ENCODE measurements around the gene PCID2. TPM values are rescaled to one million over a fixed set of nuclear protein-coding genes. Genes with fewer than 3 reads are reported as not detected.

Gene PCID2
- total RNA-seq, 2 experiments from 2014 or later, result 65.5 to 69.8 TPM

GRCh38 chr13:113195360-113195759 is 13.1 kb downstream of the PCID2 start:
- Mint-ChIP-seq H3K27me3 (no peaks in the 10 kb centered on the region), H3K4me1 (peaks cover 8% of the 10 kb centered on the region), H3K36me3 (ENCODE audit: low read depth) (peaks cover 58% of the 10 kb centered on the region), H3K27ac (peak overlapping the region; percentile 36), H3K9me3 (no peaks in the 10 kb centered on the region), H3K4me3 (no peak overlapping the region)
- POLR2A ChIA-PET, result no interaction called here
- no peak for DNase-seq
- CTCF ChIA-PET, result no interaction called here

GRCh38 chr13:113192902-113193301 is 15.6 kb downstream of the PCID2 start:
- no peak overlapping the region for H3K27ac Mint-ChIP-seq
- H3K4me3 Mint-ChIP-seq, result no peak overlapping the region
- H3K4me1 Mint-ChIP-seq, result peaks cover 21% of the 10 kb centered on the region

GRCh38 chr13:113192279-113192678 is 16.2 kb downstream of the PCID2 start:
- Mint-ChIP-seq H3K9me3 (peaks cover 2% of the 10 kb centered on the region), H3K27ac (no peak overlapping the region), H3K4me1 (peaks cover 28% of the 10 kb centered on the region), H3K27me3 (no peaks in the 10 kb centered on the region), H3K4me3 (no peak overlapping the region), H3K36me3 (ENCODE audit: low read depth) (peaks cover 63% of the 10 kb centered on the region)
- ChIA-PET POLR2A (no interaction called here), CTCF (no interaction called here)
- no peak for DNase-seq

More at GRCh38 chr13:113192902-113193301, 15.6 kb downstream of the PCID2 start:
- CTCF ChIA-PET, result interaction anchor here (1.4 kb wide), 1 partner anchor 17 kb away, joined by 3 read pairs; no protein-coding TSS in a partner anchor
- no peak for DNase-seq
- POLR2A ChIA-PET, result no interaction called here
- peaks cover 2% of the 10 kb centered on the region for H3K9me3 Mint-ChIP-seq
- peaks cover 61% of the 10 kb centered on the region for H3K36me3 Mint-ChIP-seq (ENCODE audit: low read depth)
- no peaks in the 10 kb centered on the region for H3K27me3 Mint-ChIP-seq

GRCh38 chr13:113190181-113190580 is 18.3 kb downstream of the PCID2 start:
- peaks cover 2% of the 10 kb centered on the region for H3K9me3 Mint-ChIP-seq
- DNase-seq, result no peak
- H3K27me3 Mint-ChIP-seq, result no peaks in the 10 kb centered on the region
- CTCF ChIA-PET, result interaction anchor here (1.4 kb wide), 1 partner anchor 359 kb away, joined by 3 read pairs; no protein-coding TSS in a partner anchor
- POLR2A ChIA-PET, result no interaction called here
- no peak overlapping the region for H3K27ac Mint-ChIP-seq
- peaks cover 43% of the 10 kb centered on the region for H3K4me1 Mint-ChIP-seq
- no peak overlapping the region for H3K4me3 Mint-ChIP-seq
- peaks cover 62% of the 10 kb centered on the region for H3K36me3 Mint-ChIP-seq (ENCODE audit: low read depth)

- no peak overlapping the region for H3K4me3 Mint-ChIP-seq
- H3K4me1 Mint-ChIP-seq, result peaks cover 54% of the 10 kb centered on the region
- peaks cover 2% of the 10 kb centered on the region for H3K9me3 Mint-ChIP-seq
- ChIA-PET POLR2A (interaction anchor here (0.9 kb wide), 1 partner anchor 21 kb away, joined by 4 read pairs; the partner anchor contains the start of genes CUL4A and PCID2), CTCF (interaction anchor here (0.7 to 1.3 kb wide), 2 partner anchors 9 to 296 kb away, joined by 3 to 4 read pairs; no protein-coding TSS in a partner anchor)
- no peaks in the 10 kb centered on the region for H3K27me3 Mint-ChIP-seq
- no peak for DNase-seq
- peaks cover 63% of the 10 kb centered on the region for H3K36me3 Mint-ChIP-seq (ENCODE audit: low read depth)
- H3K27ac Mint-ChIP-seq, result no peak overlapping the region
Observed at GRCh38 chr13:113187883-113188665, 20.4 kb downstream of the PCID2 start.

- DNase-seq, result no peak
- no peak overlapping the region for H3K4me3 Mint-ChIP-seq
- peaks cover 57% of the 10 kb centered on the region for H3K4me1 Mint-ChIP-seq
- ChIA-PET CTCF (interaction anchor here (1.0 kb wide), 1 partner anchor 23 kb away, joined by 4 read pairs; the partner anchor contains the start of gene CUL4A), POLR2A (no interaction called here)
- peak overlapping the region; percentile 58 for H3K27ac Mint-ChIP-seq
- peaks cover 2% of the 10 kb centered on the region for H3K9me3 Mint-ChIP-seq
- H3K36me3 Mint-ChIP-seq (ENCODE audit: low read depth), result peaks cover 61% of the 10 kb centered on the region
- no peaks in the 10 kb centered on the region for H3K27me3 Mint-ChIP-seq
Observed at GRCh38 chr13:113187263-113187669, 21.2 kb downstream of the PCID2 start.

GRCh38 chr13:113186061-113186900 is 22.2 kb downstream of the PCID2 start:
- Mint-ChIP-seq H3K27me3 (no peaks in the 10 kb centered on the region), H3K4me1 (peaks cover 64% of the 10 kb centered on the region), H3K27ac (peak overlapping the region; percentile 76), H3K36me3 (ENCODE audit: low read depth) (peaks cover 70% of the 10 kb centered on the region), H3K9me3 (peaks cover 2% of the 10 kb centered on the region), H3K4me3 (no peak overlapping the region)
- POLR2A ChIA-PET, result no interaction called here
- CTCF ChIA-PET, result interaction anchor here (1.0 kb wide), 1 partner anchor 24 kb away, joined by 4 read pairs; the partner anchor contains the start of gene CUL4A
- DNase-seq, result no peak

- Mint-ChIP-seq H3K27me3 (no peaks in the 10 kb centered on the region), H3K4me3 (peak overlapping the region; percentile 58), H3K4me1 (peaks cover 77% of the 10 kb centered on the region), H3K27ac (peak overlapping the region; percentile 88), H3K9me3 (peaks cover 2% of the 10 kb centered on the region), H3K36me3 (ENCODE audit: low read depth) (peaks cover 74% of the 10 kb centered on the region)
- ChIA-PET POLR2A (no interaction called here), CTCF (no interaction called here)
- peak; percentile 33 for DNase-seq
Observed at GRCh38 chr13:113184568-113185440, 23.7 kb downstream of the PCID2 start.

- CTCF ChIA-PET, result interaction anchor here (1.0 to 1.6 kb wide), 3 partner anchors 9 to 26 kb away, joined by 3 to 4 read pairs (median 3); partner anchors contain the start of gene CUL4A
- H3K27ac Mint-ChIP-seq, result peak overlapping the region; percentile 57
- peaks cover 76% of the 10 kb centered on the region for H3K36me3 Mint-ChIP-seq (ENCODE audit: low read depth)
- POLR2A ChIA-PET, result no interaction called here
- H3K27me3 Mint-ChIP-seq, result no peaks in the 10 kb centered on the region
- no peak for DNase-seq
- H3K4me1 Mint-ChIP-seq, result peaks cover 82% of the 10 kb centered on the region
- H3K4me3 Mint-ChIP-seq, result peak overlapping the region; percentile 25
- H3K9me3 Mint-ChIP-seq, result peaks cover 1% of the 10 kb centered on the region
Observed at GRCh38 chr13:113183450-113184129, 24.9 kb downstream of the PCID2 start.

- Mint-ChIP-seq H3K27ac (peak overlapping the region; percentile 80), H3K9me3 (no peaks in the 10 kb centered on the region), H3K4me1 (peaks cover 77% of the 10 kb centered on the region), H3K36me3 (ENCODE audit: low read depth) (peaks cover 71% of the 10 kb centered on the region), H3K4me3 (no peak overlapping the region), H3K27me3 (no peaks in the 10 kb centered on the region)
- POLR2A ChIA-PET, result no interaction called here
- DNase-seq, result no peak
- CTCF ChIA-PET, result interaction anchor here (1.5 to 1.6 kb wide), 2 partner anchors 9 to 28 kb away, joined by 3 to 4 read pairs; partner anchors contain the start of gene CUL4A
Observed at GRCh38 chr13:113182046-113182445, 26.4 kb downstream of the PCID2 start.

GRCh38 chr13:113179374-113180230 is 28.9 kb downstream of the PCID2 start:
- H3K4me3 Mint-ChIP-seq, result no peak overlapping the region
- H3K27me3 Mint-ChIP-seq, result no peaks in the 10 kb centered on the region
- ChIA-PET POLR2A (no interaction called here), CTCF (interaction anchor here (0.6 to 1.2 kb wide), 3 partner anchors 10 to 413 kb away, joined by 3 to 4 read pairs (median 3); no protein-coding TSS in a partner anchor)
- no peaks in the 10 kb centered on the region for H3K9me3 Mint-ChIP-seq
- H3K4me1 Mint-ChIP-seq, result peaks cover 78% of the 10 kb centered on the region
- peak overlapping the region; percentile 86 for H3K27ac Mint-ChIP-seq
- H3K36me3 Mint-ChIP-seq (ENCODE audit: low read depth), result peaks cover 78% of the 10 kb centered on the region
- DNase-seq, result no peak

Data from activated CD4-positive, alpha-beta T cell treated with anti-CD3 and anti-CD28 coated beads, Interleukin-2, amount 10 ng/mL, durations not matched to agents 7 days and 5 days (primary cell).